LNCaP clone FGC (cell line): ENCODE results near the gene GALNT9.
A peak's percentile ranks its signal among the peaks of the same experiment; 100 is the strongest.

Source experiments
- DNase-seq: peaks from one replicate; pipeline ENCODE4 v3.0.0-alpha.2; 2011; ENCODE audit warnings: low read depth
- H3K4me3 ChIP-seq: 2 replicates; pipeline ENCODE4 v1.5.1; 2011; ENCODE audit warnings: mild to moderate bottlenecking, low read depth, low read length, control low read depth
- TF ChIP-seq, protein P1 (sequence below): IDR thresholded peaks from 2 replicates; pipeline ENCODE4 v1.5.1; 2012; ENCODE audit warnings: mild to moderate bottlenecking; ENCODE audit not compliant: control insufficient read depth, insufficient read depth; ENCODE audit errors: extremely low read depth

GALNT9 gene

DNA sequence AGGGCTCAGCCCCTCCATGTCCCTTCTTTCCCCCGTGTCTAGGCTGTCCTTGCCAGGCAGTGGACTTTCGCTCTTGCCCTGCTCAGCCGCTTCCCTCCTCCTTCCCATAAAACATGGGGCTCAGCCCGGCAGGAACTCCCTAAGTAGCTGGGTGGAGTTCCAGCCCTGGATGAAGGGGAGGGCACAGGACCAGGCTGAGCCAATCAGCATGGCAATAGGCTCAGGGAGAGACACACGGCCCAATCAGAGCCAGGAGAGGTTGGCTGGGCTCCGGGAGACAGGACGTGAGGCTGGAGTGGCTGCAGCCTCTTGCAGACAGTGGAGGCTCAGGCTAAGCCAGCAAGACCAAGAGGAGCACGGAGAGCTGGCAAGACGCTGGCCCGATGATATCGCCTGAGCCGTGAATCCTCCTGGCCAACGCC, 54.3 kb downstream of the GALNT9 start:
- H3K4me3 ChIP-seq, result no peak overlapping the region
- TF ChIP-seq, protein P1, sequence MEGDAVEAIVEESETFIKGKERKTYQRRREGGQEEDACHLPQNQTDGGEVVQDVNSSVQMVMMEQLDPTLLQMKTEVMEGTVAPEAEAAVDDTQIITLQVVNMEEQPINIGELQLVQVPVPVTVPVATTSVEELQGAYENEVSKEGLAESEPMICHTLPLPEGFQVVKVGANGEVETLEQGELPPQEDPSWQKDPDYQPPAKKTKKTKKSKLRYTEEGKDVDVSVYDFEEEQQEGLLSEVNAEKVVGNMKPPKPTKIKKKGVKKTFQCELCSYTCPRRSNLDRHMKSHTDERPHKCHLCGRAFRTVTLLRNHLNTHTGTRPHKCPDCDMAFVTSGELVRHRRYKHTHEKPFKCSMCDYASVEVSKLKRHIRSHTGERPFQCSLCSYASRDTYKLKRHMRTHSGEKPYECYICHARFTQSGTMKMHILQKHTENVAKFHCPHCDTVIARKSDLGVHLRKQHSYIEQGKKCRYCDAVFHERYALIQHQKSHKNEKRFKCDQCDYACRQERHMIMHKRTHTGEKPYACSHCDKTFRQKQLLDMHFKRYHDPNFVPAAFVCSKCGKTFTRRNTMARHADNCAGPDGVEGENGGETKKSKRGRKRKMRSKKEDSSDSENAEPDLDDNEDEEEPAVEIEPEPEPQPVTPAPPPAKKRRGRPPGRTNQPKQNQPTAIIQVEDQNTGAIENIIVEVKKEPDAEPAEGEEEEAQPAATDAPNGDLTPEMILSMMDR, result no peak
- peak; percentile 75 for DNase-seq

DNA sequence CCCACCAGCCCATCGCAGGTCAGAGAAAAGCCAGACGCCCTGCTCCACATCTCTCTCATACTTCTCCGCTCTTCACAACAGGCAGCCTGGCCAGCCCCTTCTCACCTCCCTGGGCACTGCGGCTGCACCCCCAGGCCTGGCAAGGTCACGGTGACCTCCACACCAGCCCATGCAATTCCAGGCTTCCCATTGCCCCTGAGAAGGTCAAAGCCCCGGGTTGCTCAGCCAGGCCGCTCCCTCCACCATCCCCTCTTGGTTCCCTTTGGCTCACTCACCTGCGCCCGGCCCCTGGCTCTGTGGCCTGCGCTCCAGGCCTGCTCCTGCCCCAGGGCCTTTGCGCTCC, 55.4 kb downstream of the GALNT9 start:
- DNase-seq, result no peak
- TF ChIP-seq, protein P1, result no peak
- no peak overlapping the region for H3K4me3 ChIP-seq

DNA sequence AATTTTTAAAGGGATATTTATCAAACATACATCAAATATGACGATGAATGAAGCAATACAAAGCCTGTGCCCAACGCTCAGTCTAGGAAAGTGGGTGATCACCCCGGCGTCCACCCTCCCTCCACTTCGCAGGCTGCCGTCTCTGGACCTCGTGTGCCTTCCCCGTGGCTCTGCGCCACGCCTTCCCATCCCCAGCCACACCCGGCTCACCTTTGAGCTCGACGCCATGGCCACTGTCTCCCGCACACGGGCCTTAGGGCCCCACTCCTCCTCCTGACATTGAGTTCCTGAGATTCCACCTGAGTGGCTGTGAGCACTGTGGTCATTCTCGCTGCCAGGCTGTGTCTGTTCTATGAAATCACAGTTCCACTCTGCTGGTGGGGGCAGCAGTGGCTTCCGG, 56.7 kb downstream of the GALNT9 start:
- DNase-seq, result no peak
- TF ChIP-seq, protein P1, result no peak
- H3K4me3 ChIP-seq, result no peak overlapping the region

DNA sequence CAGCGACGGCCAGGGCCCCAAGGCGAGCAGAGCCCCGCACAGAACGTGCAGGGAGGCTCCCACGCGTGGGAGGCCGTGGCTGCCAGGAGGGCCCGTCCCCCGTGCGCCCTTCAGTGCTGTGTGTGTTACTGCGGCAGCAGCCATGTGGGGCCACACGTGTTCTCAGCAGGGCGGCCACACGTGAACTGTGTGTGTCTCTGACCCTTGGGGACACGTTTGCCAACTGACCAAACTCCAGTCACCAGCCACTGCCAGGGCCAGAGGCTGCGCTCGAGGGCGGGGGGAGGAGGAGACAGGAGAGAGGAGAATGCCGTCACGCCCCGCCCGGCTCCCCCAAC, 57.7 kb downstream of the GALNT9 start:
- TF ChIP-seq, protein P1, result no peak
- no peak overlapping the region for H3K4me3 ChIP-seq
- no peak for DNase-seq

DNA sequence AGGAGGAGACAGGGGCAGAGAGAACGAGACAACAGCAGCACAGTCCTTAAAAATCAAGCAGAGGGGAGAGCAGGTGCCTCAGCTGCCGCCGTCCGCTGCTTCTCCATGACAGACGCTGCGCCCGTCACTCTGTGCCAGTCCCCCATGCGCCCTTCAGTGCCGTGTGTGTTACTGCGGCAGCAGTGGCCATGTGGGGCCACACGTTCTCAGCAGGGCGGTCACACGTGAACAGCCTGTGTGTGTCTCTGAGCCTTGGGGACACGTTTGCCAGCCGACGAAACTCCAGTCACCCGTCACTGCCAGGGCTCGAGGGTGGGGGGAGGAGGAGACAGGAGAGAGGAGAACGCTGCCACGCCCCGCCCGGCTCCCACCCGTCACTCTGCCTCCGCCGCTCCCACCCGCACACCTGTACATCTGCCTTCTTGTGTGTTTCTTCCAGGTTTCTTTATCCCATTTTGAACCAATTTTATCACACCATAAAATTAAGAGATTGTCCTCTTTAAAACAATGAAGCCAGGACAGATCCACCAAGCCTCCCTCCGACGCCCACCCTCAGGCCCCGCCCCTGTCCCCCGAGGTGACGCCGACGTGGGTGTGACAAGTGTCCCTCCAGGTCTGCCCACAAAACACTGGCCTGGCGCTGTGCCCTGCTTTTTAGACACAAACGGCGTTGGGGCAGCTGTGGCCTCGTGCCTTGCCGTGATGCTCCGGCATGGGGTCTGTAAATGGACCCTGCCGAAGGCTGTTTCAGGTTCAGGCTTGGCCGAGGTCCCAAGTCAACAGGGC, 58.2 kb downstream of the GALNT9 start:
- TF ChIP-seq, protein P1, result no peak
- DNase-seq, result no peak

DNA sequence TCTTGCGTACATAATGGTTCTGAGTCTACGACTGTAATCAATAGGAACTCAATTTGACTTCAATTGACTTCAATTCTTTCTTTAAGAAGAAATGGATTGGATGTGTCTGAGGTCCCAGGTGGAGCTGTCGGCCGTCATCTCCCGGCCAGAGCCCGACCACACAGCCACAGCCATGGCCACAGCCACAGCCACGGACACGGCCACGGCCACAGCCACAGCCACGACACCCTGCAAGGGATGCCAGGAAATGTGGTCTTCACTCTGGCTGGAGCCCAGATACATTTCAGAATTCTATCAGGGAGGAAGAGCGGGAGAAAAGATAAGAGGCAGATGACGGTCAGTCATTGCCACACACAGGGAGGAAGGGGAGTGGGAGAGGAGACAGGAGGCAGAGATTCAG, 58.9 kb downstream of the GALNT9 start:
- no peak for DNase-seq

More for the DNA sequence above, 58.2 kb downstream of the GALNT9 start:
- no peak overlapping the region for H3K4me3 ChIP-seq

More for the DNA sequence above, 58.9 kb downstream of the GALNT9 start:
- no peak overlapping the region for H3K4me3 ChIP-seq
- TF ChIP-seq, protein P1, result no peak
